Endothelial cell of umbilical vein (primary cell): ENCODE measurements around the gene ADAMTSL3. TPM values are rescaled to one million over a fixed set of nuclear protein-coding genes. Genes with fewer than 3 reads are reported as not detected.

Source experiments
- BruUV-seq: library from RNA; stranded (reverse); fragments of 400-500 nt; replicated peaks from 2 replicates; lab custom pipeline; 2021; lab: Mats Ljungman, UMichigan
- CTCF ChIA-PET: fragments of 300-600, 350-600 bp; sonication (Branson Sonifier 250); formaldehyde crosslinking; loops from one replicate; lab custom pipeline; 2021; ENCODE audit warnings: antibody characterized with exemption, inconsistent platforms; lab: Charles Lee
- POLR2A ChIA-PET: fragments of 300-600, 350-600 bp; sonication (Branson Sonifier 250); formaldehyde crosslinking; loops from one replicate; lab custom pipeline; 2021; ENCODE audit warnings: antibody characterized with exemption, inconsistent platforms; lab: Charles Lee
- DNase-seq: peaks from one replicate; pipeline ENCODE4 v3.0.0-alpha.2; 2011; ENCODE audit warnings: low read depth, low spot score
- FAIRE-seq: peaks from 2 replicates; lab custom pipeline; 2011; peaks lifted over from hg19 to GRCh38; lab: Jason Lieb, UNC
- H2AFZ ChIP-seq: 2 replicates; pipeline ENCODE4 v1.6.0; 2012; ENCODE audit warnings: low read depth, low read length, control low read depth, inconsistent platforms
- H3K27ac ChIP-seq: 2 replicates; pipeline ENCODE4 v1.5.1; 2011; ENCODE audit warnings: low read depth, mild to moderate bottlenecking, control low read depth, low read length, moderate library complexity; ENCODE audit not compliant: insufficient read depth
- H3K27me3 ChIP-seq, 2 experiments: 2 replicates each; pipeline versions ENCODE4 v1.6.0 to v1.6.1; 2011; ENCODE audit warnings: low read length in 2 of 2, mixed read lengths in 1 of 2; ENCODE audit not compliant: control insufficient read depth in 2 of 2, insufficient read depth in 2 of 2
- H3K36me3 ChIP-seq, 2 experiments: 2 replicates in 1 of 2; 3 replicates in 1 of 2; pipeline ENCODE4 v1.5.1; 2011; ENCODE audit warnings: low read length in 2 of 2, mild to moderate bottlenecking in 1 of 2, moderate library complexity in 1 of 2; ENCODE audit not compliant: control insufficient read depth in 2 of 2, insufficient read depth in 2 of 2; ENCODE audit errors: extremely low read depth in 1 of 2
- H3K4me1 ChIP-seq: 3 replicates; pipeline ENCODE4 v1.5.1; 2011; ENCODE audit warnings: mild to moderate bottlenecking, low read length; ENCODE audit not compliant: control insufficient read depth, insufficient read depth; ENCODE audit errors: extremely low read depth
- H3K4me2 ChIP-seq: 2 replicates; pipeline ENCODE4 v1.6.1; 2011; ENCODE audit warnings: low read length, control low read depth, mixed read lengths; ENCODE audit not compliant: insufficient read depth
- H3K4me3 ChIP-seq, 3 experiments: fragments of 200-600 bp in 1 of 3; sonication (generic), shearing (Covaris generic) in 1 of 3; replicated peaks in 1 of 3; 2 replicates each; pipeline ENCODE4 v1.5.1; 2011 to 2016; ENCODE audit warnings: control low read depth in 3 of 3, low read length in 3 of 3, mild to moderate bottlenecking in 2 of 3, inconsistent platforms in 1 of 3, low read depth in 1 of 3, moderate library complexity in 1 of 3; ENCODE audit not compliant: insufficient read depth in 1 of 3
- H3K79me2 ChIP-seq: 2 replicates; pipeline ENCODE4 v1.6.0; 2012; ENCODE audit warnings: low read length, inconsistent platforms; ENCODE audit not compliant: control insufficient read depth, insufficient read depth
- H3K9ac ChIP-seq: replicated peaks from 2 replicates; pipeline ENCODE3; 2011; ENCODE audit warnings: low read length, control low read depth; ENCODE audit not compliant: insufficient read depth; ENCODE audit errors: extremely low read depth
- H3K9me1 ChIP-seq: replicated peaks from 3 replicates; pipeline ENCODE4 v1.6.0; 2011; ENCODE audit warnings: mild to moderate bottlenecking, low read length; ENCODE audit not compliant: control insufficient read depth, insufficient read depth; ENCODE audit errors: extremely low read depth
- H3K9me3 ChIP-seq: replicated peaks from 2 replicates; pipeline ENCODE4 v1.5.1; 2012; ENCODE audit warnings: low read length, inconsistent platforms; ENCODE audit not compliant: control insufficient read depth, insufficient read depth
- H4K20me1 ChIP-seq: replicated peaks from 2 replicates; pipeline ENCODE3; 2011; ENCODE audit warnings: mild to moderate bottlenecking, low read length; ENCODE audit not compliant: control insufficient read depth, insufficient read depth; ENCODE audit errors: extremely low read depth
- CTCF ChIP-seq, 2 donors: IDR thresholded peaks; 1 replicate in 1 of 2; 2 replicates in 1 of 2; pipeline ENCODE4 v1.5.1; 2011; ENCODE audit warnings: low read length in 2 of 2, mild to moderate bottlenecking in 2 of 2, moderate library complexity in 2 of 2, control low read depth in 1 of 2, inconsistent platforms in 1 of 2, low read depth in 1 of 2; ENCODE audit not compliant: insufficient read depth in 1 of 2; ENCODE audit errors: extremely low read depth in 1 of 2
- EZH2 ChIP-seq: IDR thresholded peaks from 2 replicates; pipeline ENCODE4 v1.6.1; 2012; ENCODE audit warnings: borderline replicate concordance, low read depth, mild to moderate bottlenecking, moderate library complexity, low read length, inconsistent platforms; ENCODE audit not compliant: severe bottlenecking
- FOS ChIP-seq: IDR thresholded peaks from 2 replicates; pipeline ENCODE4 v1.6.1; 2011; ENCODE audit warnings: mild to moderate bottlenecking, low read length, moderate library complexity, borderline replicate concordance; ENCODE audit not compliant: insufficient read depth
- GATA2 ChIP-seq: IDR thresholded peaks from 2 replicates; pipeline ENCODE4 v1.7.0; 2011; ENCODE audit warnings: low read depth, mild to moderate bottlenecking, moderate library complexity, mixed read lengths, low read length; ENCODE audit not compliant: insufficient read length, insufficient read depth
- JUN ChIP-seq: IDR thresholded peaks from 2 replicates; pipeline ENCODE4 v1.6.1; 2011; ENCODE audit warnings: borderline replicate concordance, low read depth; ENCODE audit not compliant: insufficient read length, insufficient read depth
- MAX ChIP-seq: IDR thresholded peaks from 2 replicates; pipeline ENCODE4 v1.6.1; 2011; ENCODE audit not compliant: insufficient read depth, insufficient read length
- POLR2A ChIP-seq: IDR thresholded peaks from 2 replicates; pipeline ENCODE4 v1.6.1; 2012; ENCODE audit warnings: low read depth, mild to moderate bottlenecking, control low read depth, low read length
- POLR2AphosphoS5 ChIP-seq: IDR thresholded peaks from 2 replicates; pipeline ENCODE4 v1.6.1; 2012; ENCODE audit warnings: low read depth, mild to moderate bottlenecking, control low read depth, low read length, moderate library complexity; ENCODE audit not compliant: insufficient read depth
- dilution Hi-C: fragments of 300-500 bp; cut with MboI; formaldehyde crosslinking; loops from one replicate; pipeline ENCODE4 v1.15.0; 2019; ENCODE audit warnings: low sequenced_read_pairs; ENCODE audit not compliant: extremely low pct_ligation_motif_present
- intact Hi-C: fragments of 100-400 bp; cut with micrococcal nuclease; formaldehyde crosslinking; loops from one replicate; pipeline ENCODE4 v1.10.0; 2022
- polyA plus RNA-seq, 4 experiments: library from polyadenylated mRNA; depleted of rRNA in 3 of 4; stranded (reverse) in 3 of 4; unstranded in 1 of 4; fragments of >200 nt; gene quantifications; 2 replicates each; pipeline versions ENCODE4 v1.2.1 to v1.2.3, GENCODE V29; 2011 to 2012; ENCODE audit warnings: missing spikeins in 1 of 4
- total RNA-seq: library from RNA; stranded (reverse); gene quantifications from 2 replicates; pipeline ENCODE4 v1.2.3, GENCODE V29; 2021

Gene ADAMTSL3
- total and polyA plus RNA-seq, 2 donors (not counting 3 experiments of a cell fraction or from before 2014, with no cell fraction given), result not detected

- dilution Hi-C loops (no loop called here), intact Hi-C loops (no loop called here)
- no peaks in the 10 kb centered on the region for H3K79me2 ChIP-seq
- H3K27me3 ChIP-seq, result no peaks in the 10 kb centered on the region
- H3K9me3 ChIP-seq, result no peaks in the 10 kb centered on the region
- no peaks in the 10 kb centered on the region for H3K36me3 ChIP-seq
- POLR2A ChIA-PET, result no interaction called here
- CTCF ChIA-PET, result no interaction called here
- no peak overlapping the region for H3K9ac ChIP-seq
- TF ChIP-seq MAX (no peak), JUN (no peak), POLR2A (no peak), FOS (no peak), GATA2 (no peak), POLR2AphosphoS5 (no peak), EZH2 (no peak), CTCF (IDR thresholded peaks at IDR 0.05; ENCODE audit: extremely low read depth in 1 of 2, insufficient read depth in 1 of 2, low read depth in 1 of 2, low read length in 2 of 2) (no peak)
- no TSS peak for BruUV-seq
- no peak overlapping the region for H3K4me3 ChIP-seq
- DNase-seq (no peak), FAIRE-seq (no peak)
- H2AFZ ChIP-seq, result no peak overlapping the region
- no peaks in the 10 kb centered on the region for H3K4me1 ChIP-seq
- no peak overlapping the region for H3K4me2 ChIP-seq
- no peaks in the 10 kb centered on the region for H3K9me1 ChIP-seq
- H3K27ac ChIP-seq, result no peak overlapping the region
- no peaks in the 10 kb centered on the region for H4K20me1 ChIP-seq
Observed at GRCh38 chr15:83928392-83928734, 274.4 kb downstream of the ADAMTSL3 start.
